CD4-positive, alpha-beta T cell treated with Interleukin-15 for 4 hours (primary cell): ENCODE results near the gene VLDLR.
"Not testable (repeated sequence)": the region's sequence is repeated elsewhere in the genome, so short reads cannot be mapped to it uniquely, and the experiment has no call there.

Source experiments
- DNase-seq: peaks from one replicate; pipeline ENCODE4 v3.0.0-alpha.2; 2020; ENCODE audit warnings: low spot score

VLDLR gene

DNA sequence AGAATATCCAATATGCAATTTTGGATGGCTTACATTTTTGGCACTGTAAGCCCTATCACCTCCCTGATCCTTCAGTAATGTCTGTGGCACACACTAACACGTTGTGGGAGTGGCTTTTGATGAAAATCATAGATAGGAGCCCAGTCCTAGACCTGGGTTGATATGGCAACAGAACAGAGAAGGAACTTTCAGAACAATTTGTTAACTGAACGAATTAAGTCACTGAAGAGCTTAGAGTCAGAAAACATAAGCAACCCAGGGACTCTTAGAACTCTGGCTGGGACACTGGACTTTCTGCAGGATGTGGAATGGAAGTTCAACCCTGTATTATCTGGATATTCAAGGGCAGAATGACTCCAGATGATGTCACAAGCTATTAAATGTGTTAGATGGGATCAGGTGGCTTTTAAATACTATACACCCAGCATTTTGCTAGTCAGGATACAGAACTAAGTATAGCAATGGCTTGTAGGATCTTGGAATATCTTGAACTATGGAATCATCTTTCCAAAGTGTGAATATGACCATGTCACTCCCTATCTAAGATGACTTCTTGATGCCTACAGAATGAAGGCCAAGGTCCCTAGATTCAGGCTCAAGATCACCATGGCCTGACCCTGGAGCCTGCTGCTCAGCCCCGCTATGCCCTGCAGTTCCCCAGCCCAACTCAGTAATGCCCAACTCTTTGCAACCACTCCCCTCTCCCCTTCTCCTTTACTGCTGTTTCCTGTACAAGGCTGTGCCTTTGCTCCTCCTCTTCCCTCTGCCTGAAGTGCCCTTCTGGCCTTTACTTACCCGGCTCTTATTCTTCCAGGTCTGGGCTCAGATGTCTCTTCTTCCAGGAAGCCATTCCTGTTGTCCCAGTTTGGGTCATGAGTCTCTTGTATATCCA, 42.8 kb downstream of the VLDLR start:
- DNase-seq, result no peak

DNA sequence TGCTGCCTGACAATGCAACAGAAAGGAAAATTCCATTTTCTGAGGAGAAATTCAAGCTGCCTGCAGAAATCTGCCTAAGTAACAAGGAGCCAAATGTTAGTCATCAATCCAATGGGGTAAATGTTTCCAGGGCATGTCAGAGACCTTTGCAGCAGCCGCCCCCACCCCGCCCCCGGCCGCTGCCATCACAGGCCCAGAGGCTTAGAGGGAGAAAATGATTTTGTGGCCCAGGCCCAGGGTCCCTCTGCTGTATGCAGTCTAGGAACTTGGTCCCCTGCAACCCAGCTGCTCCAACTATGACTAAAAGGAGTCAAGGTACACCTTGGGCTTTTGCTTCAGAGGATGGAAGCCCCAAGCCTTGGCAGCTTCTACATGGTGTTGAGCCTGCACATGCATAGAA, 45.0 kb downstream of the VLDLR start:
- DNase-seq, result no peak

DNA sequence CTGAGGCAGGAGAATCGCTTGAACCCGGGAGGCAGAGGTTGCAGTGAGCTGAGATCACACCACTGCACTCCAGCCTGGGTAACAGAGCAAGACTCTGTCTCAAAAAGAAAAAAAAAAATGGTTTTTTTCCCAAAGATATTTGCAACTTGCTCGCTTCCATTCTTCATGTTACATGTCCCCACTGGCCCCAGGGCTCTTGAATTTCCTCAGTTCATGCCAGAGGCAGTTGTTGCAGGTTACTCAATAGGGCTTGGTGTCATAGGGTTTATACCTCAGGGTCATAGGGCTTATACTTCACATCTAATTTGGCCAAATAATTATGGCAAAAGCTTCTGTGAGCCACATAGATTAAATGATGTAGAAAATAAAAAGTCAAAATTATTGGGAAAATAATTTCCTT, 51.6 kb downstream of the VLDLR start:
- no peak for DNase-seq

DNA sequence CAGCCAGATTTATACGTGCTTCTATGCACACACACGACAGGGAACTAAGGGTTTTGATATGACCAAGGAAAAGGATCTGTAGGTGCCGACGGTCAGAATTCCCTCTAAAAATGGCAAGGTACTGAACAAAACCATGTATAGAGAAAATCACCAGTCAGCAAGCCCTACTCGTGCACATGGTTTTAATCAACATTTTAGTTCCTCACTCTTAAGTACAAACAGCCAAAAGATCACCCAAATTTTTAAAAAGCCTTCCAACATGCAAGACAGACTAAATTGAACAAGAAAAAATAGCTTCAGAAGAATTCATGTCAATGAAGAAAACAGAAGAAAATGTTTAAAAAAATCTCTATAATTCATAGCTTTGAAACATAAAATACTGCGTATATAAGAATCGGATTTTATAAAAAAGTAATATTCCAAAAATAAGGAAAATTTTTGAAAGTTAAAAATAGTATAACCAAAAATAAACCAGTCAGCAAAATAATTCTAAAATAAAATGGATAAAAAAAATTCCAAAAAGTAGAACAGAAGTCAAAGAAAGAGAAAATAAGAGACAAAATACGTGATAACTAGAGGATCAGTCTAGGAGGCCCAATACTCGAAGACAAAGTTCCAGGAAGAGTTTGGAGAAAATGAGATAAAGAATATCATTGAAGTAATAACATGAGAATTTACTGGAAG, 52.7 kb downstream of the VLDLR start:
- no peak for DNase-seq

DNA sequence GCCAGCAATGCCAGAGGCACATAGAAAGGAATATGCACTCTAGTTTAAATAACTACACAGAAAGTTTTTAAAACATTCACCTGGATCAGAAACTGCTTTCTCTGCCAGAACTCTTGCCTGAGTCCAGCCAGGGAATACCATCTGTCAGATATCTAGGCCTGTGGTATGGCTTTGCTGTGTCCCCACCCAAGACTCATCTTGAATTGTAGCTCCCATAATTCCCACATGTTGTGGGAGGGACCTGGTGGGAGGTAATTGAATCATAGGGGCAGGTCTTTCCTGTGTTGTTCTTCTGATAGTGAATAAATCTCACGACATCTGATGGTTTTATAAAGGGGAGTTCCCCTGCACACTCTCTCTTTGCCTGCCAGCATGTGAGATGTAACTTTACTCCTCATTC, 54.2 kb downstream of the VLDLR start:
- DNase-seq, result no peak

DNA sequence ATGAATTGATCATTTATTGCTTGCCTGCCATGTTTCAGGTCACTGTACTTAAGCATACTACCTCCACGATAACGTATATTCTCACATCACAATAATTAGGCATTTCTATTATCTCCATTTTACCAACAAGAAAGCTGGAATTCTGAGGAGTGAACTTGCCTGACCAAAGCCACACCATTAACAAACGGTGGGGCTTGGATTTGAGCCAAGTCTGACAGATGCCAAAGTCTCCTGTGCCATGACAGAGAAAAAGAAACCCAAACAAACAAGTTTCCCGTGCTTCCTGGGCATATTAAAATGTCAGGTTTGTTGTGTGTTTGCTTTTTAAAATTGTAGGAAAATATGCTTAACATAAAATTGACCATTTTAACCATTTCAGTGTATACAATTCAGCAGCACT, 54.9 kb downstream of the VLDLR start:
- DNase-seq, result no peak

DNA sequence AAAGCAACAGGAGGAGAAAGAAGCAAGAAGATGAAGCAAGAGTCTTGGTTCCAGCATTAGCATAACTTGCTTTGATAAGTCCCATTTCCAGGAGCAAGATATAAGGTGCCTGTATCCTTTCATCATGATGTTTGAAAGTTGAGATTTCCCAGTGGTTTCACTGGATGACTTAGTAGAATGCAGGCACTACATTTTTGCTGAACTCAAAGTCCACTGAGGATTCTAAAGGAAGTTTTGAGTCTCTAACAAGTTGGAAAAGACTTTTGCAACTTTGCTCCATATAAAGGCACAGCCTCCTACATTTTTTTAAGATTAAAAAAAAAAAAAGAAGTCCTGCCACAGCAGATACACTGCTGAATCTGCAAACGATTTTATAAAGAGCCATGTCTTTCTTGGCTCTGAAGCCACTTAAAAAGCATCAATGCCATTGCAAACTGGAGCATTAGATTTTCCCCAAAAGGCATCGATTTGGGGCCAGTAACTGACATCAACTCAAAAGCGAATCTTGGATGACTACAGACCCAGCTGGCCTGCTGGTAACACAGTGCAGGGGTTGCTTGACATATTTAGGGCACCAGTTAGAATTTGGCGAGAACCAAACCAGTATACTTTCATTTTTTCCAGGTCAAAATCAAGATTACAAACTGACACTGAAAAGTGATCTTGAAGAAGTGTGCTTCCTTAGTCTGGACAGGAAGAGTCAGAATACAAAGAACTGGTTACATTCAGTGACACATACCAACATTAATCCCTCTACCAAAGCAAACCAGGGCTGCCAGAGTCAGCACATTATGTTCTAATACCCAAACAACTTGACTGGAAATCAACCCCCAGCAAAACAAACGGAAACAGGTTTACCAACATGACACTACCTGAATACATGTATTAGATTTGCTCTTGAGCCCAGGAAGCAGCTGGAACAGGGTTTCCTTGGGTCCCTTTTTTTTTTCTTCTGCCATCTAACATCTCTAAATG, 56.6 kb downstream of the VLDLR start:
- no peak for DNase-seq

DNA sequence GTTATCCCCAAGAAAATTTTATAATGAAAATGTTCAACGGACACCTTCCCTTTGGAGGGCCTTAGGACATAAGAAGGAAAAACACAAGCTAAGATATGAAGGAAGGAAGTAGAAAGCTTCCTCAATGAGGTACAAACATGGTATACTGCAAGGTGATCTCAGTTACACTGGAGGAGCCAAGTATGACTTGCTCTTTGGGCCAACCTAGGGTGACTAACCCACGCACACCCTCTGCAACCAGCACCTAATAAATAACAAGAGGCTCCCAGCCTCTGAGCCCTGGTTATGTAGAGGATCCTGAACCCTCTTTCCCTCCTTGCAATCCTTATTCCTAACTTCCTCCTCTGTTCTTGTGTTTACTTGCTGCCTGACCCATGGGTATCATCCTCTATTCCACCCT, 57.4 kb downstream of the VLDLR start:
- DNase-seq, result no peak

DNA sequence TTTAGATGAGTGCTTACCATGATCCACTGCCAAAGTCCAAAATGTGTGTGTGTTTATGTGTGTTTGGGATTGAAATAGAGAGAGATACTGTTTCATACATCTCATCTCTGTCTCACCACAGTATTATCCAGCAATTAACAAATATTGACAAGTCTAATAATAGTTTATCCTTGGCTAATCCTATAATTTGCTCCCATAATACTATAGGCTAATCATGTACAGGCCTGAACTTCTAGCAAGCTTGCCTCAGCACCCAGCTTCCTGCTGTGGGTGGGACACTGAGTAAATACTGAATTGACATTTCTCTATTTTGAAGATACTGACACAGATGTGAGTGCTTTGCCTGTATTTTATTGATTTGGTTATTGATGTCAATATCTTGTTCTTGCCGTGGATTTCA, 60.4 kb downstream of the VLDLR start:
- DNase-seq, result no peak

DNA sequence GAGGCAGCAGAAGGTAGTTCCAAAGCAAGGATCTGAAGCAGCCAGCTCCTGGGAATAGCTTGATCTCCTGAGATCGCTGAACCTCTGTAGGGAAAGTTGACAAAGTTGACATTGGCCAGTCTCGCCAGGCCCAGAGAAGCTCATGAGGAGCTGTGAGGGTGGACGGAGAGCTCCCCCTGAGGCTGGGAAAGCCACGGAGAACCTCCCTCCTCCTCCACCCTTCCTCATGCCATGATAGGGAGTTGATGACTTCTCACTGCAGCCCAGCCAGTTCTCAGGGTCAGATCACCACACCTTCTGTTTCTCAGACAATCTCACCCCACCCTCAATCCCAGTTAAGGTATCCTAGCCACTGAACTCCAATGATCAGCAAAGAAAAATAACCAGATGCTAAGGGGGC, 65.3 kb downstream of the VLDLR start:
- no peak for DNase-seq

DNA sequence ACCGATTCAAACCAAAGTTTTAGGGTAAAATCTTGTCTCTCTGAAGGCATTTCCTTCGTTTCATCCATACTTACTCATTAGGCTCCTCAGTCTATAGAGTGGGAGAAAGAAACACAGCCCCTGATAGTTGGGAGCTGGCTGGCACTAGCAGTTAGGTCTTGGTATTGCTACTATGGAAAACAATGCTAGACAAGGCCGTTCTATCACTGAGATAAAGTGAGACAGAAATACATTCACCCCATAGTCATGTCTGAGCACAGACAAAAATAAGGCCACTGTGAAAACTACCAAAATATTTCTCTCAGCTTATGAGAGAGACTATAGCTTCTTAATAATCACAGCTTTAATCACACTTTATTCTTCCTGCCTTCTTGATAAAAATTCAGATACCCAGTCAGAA, 67.0 kb downstream of the VLDLR start:
- DNase-seq, result no peak

DNA sequence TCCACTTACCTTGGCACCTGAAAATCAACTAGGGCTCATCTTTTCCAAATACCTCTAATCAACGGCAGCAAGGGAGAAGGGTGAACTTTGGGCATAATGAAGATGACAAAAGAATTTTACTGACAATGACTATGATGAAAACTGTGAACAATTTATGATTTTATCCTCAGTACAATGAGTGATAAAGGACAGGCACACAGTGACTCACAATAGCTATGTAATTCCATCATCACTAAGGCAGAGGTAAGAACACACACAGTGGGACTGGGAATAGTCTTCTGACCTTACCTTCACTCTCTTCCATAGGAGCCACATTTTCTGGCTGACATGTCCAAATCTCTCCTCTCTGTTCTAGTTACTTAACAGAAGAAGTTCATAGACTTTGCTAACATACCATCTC, 69.6 kb downstream of the VLDLR start:
- DNase-seq, result no peak

DNA sequence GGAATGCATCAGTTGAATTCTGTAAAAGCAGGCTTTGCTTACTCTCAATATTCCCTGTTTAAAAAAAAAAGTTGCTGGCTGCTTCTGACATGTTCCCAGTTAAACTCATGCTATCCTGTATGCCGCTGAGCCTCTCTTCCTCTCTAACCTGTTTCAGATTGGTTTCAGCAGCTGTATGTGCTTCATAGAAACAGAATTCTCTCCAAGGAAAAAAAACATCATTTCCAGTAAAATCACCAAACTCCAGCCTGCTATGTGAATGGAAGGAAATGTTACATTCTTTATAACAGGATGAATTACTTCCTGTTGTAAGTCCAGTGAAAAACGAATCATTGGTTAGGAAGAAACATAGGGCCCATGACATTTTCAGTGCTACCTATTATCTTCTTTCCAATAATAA, 70.0 kb downstream of the VLDLR start:
- DNase-seq, result no peak

DNA sequence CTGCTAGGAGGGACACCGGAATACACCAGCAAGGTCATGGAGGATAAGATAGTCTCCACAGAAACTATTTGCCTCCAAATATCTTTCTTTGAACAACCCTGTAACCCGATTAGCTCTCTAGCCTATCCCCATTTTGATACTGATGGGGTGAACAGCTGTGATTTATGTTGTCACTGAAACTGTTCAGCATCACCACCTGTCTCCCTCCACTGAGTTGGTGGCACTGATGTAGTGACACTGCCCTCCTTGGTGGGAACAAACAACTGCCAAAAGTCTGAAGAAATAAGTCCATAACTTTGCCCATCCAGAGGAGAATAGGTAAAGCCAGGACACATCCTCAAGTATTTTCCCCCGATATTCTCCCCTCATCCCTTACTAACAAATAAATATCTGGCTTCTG, 71.5 kb downstream of the VLDLR start:
- DNase-seq, result no peak

DNA sequence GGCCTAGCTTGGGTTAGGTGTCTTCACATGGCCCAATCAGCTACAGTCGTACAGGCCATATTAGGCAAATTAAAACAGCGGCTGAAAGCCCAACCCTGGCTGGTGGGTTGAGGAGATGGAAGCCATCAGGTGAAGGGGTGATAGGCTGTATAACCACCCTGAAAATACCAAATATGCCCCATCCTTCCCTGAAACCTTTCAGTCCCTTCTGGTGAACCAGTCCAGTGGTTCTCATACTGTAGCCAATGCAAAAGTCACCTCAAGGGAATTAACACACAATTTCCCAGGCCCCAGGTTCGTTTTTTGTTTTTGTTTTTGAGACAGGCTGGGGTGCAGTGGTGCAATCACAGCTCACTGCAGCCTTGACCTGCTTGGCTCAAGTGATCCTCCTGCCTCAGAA, 75.9 kb downstream of the VLDLR start:
- no peak for DNase-seq

DNA sequence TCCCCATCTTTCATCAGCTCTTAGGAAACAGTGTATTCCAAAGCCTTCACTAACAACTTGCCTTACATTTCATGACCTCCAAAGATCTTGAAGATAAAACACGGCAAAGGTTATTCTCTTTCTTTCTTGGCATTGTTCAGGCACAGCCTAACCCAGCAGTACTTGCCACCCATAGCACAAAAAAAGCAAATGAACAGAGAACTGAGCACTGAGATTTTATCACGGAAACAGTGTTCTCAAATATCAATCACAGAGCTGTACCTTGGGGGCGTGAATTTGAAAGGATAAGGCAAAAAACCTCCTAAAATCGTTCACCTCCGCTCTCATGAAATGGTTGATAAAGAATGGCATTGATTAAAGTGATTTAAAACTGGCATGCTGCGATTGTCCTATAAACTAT, 78.8 kb downstream of the VLDLR start:
- no peak for DNase-seq

DNA sequence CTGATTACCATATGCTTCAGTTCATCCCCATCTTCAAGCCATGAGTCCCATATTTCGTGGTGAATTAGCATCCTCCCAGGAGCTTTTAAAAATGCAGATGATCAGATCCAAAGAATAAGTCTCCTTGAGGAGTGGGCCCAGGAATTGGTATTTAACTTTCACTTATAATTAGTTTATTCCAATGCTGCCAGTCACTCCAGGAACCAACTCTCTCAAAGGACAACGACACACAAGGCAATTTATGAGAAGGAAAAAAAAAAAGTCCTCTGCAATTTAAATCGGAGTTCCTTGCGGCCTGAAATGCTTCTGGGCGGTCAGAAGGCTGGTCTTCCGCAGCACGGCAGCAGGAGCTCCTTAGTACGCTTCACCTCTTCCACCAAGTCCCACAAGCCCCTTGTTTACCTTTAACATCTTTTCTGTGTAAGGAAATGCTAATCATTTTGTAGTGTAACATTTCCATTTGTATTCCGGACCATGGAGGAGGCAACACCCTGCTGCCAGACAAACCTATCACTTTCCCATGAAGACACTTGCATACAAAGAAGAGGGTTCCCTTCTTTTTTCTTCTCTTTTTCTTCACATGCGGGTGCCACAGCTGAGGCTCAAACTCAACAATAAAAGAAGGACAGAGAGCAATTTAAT, 79.4 kb downstream of the VLDLR start:
- no peak for DNase-seq

DNA sequence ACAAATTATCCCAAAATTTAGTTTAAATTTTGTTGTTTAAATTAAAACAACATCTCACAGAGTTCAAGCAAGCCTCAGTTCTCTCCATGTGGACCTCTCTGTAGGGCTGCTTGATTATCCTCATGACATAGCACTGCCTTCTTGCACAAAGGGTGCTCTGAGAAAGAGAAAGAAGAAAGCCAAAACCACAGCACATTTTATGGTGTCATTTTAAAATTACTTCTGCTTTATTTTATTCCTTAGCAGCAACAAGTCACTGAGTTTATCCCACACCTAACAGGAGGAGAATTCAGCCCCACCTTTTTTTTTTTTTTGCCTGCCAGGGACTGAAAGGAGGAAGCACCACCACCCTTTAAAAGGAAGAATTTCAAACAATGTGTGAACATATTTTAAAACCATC, 82.9 kb downstream of the VLDLR start:
- no peak for DNase-seq

DNA sequence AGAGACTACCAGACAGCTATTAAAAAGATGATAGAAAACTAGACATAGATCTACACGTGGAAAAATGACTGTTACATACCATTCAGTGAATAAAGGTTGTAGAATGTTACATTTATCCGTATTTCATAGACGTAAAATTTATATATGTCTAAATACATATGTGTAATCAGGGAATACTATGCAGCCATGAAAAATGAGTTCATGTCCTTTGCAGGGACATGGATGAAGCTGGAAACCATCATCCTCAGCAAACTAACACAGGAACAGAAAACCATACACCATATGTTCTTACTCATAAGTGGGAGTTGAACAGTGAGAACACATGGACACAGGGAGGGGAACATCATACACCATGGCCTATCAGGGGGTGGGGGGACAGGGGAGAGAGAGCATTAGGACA, 85.7 kb downstream of the VLDLR start:
- DNase-seq, result not testable (repeated sequence)
